IMR-90 (cell line): Measurements from ENCODE around the gene GABRP. TPM values are rescaled to one million over a fixed set of nuclear protein-coding genes. Genes with fewer than 3 reads are reported as not detected.

Experiments
- ATAC-seq: fragments of 200-7000 bp; cut with Tn5 transposase; 2 replicates; pipeline ENCODE4 v1.9.1; 2020; ENCODE audit warnings: low read depth, mild to moderate bottlenecking, moderate library complexity
- BruUV-seq: library from RNA; stranded (reverse); fragments of 400-500 nt; replicated peaks from 2 replicates; lab custom pipeline; 2021; lab: Mats Ljungman, UMichigan
- CTCF ChIA-PET: fragments of 300-600 bp; formaldehyde crosslinking; extraction: SDS; loops from one replicate; lab custom pipeline; 2021; ENCODE audit warnings: antibody characterized with exemption; lab: Yijun Ruan, JAX
- POLR2A ChIA-PET: fragments of 300-600 bp; sonication (Branson Sonifier 250); formaldehyde crosslinking; loops from one replicate; lab custom pipeline; 2022; ENCODE audit warnings: antibody characterized with exemption; ENCODE audit not compliant: unreplicated experiment; lab: Charles Lee
- DNase-seq: peaks from one replicate; pipeline ENCODE4 v3.0.0; 2013
- H2AFZ ChIP-seq: replicated peaks from 2 replicates; pipeline ENCODE3; 2013; ENCODE audit warnings: low read length, mild to moderate bottlenecking; ENCODE audit not compliant: poor library complexity
- H2AK5ac ChIP-seq: 2 replicates; pipeline ENCODE4 v1.6.1; 2013; ENCODE audit warnings: low read depth, low read length, inconsistent platforms
- H2AK9ac ChIP-seq: replicated peaks from 2 replicates; pipeline ENCODE3; 2013; ENCODE audit warnings: mild to moderate bottlenecking, low read depth, low read length, moderate library complexity; ENCODE audit not compliant: poor library complexity
- H2BK120ac ChIP-seq: 2 replicates; pipeline ENCODE4 v1.6.1; 2013; ENCODE audit warnings: low read depth, low read length, inconsistent platforms
- H2BK15ac ChIP-seq: 3 replicates; pipeline ENCODE4 v1.6.1; 2013; ENCODE audit warnings: low read depth, low read length, inconsistent platforms
- H2BK20ac ChIP-seq: 2 replicates; pipeline ENCODE4 v1.6.1; 2013; ENCODE audit warnings: low read depth, mild to moderate bottlenecking, inconsistent platforms, low read length, moderate library complexity
- H2BK5ac ChIP-seq: 2 replicates; pipeline ENCODE4 v1.6.1; 2013; ENCODE audit warnings: mild to moderate bottlenecking, low read depth, low read length, inconsistent platforms; ENCODE audit not compliant: poor library complexity, severe bottlenecking
- H3K14ac ChIP-seq: replicated peaks from 2 replicates; pipeline ENCODE4 v1.6.1; 2013; ENCODE audit warnings: low read depth, low read length, inconsistent platforms
- H3K18ac ChIP-seq: 2 replicates; pipeline ENCODE4 v1.6.1; 2013; ENCODE audit warnings: low read depth, low read length, control low read depth
- H3K23ac ChIP-seq: 2 replicates; pipeline ENCODE4 v1.6.1; 2013; ENCODE audit warnings: low read depth, low read length, inconsistent platforms
- H3K27ac ChIP-seq: 2 replicates; pipeline ENCODE4 v1.5.1; 2013; ENCODE audit warnings: mild to moderate bottlenecking, control low read depth, low read length; ENCODE audit not compliant: insufficient read depth
- H3K27me3 ChIP-seq: 2 replicates; pipeline ENCODE4 v1.6.1; 2013; ENCODE audit warnings: low read length; ENCODE audit not compliant: control insufficient read depth, insufficient read depth
- H3K36me3 ChIP-seq: 2 replicates; pipeline ENCODE4 v1.6.1; 2013; ENCODE audit warnings: low read length, mixed read lengths; ENCODE audit not compliant: control insufficient read depth, insufficient read depth
- H3K4ac ChIP-seq: 2 replicates; pipeline ENCODE4 v1.6.1; 2013; ENCODE audit warnings: low read depth, low read length, inconsistent platforms
- H3K4me1 ChIP-seq: 2 replicates; pipeline ENCODE4 v1.6.1; 2013; ENCODE audit warnings: low read length, mixed read lengths; ENCODE audit not compliant: control insufficient read depth, insufficient read depth
- H3K4me2 ChIP-seq: 2 replicates; pipeline ENCODE4 v1.6.1; 2013; ENCODE audit warnings: low read depth, mild to moderate bottlenecking, control low read depth, low read length, moderate library complexity
- H3K4me3 ChIP-seq: 2 replicates; pipeline ENCODE4 v1.5.1; 2013; ENCODE audit warnings: low read depth, mild to moderate bottlenecking, control low read depth, low read length, moderate library complexity; ENCODE audit not compliant: insufficient read depth
- H3K56ac ChIP-seq: 2 replicates; pipeline ENCODE4 v1.6.1; 2013; ENCODE audit warnings: low read length, inconsistent platforms; ENCODE audit not compliant: insufficient read depth; ENCODE audit errors: extremely low read depth
- H3K79me1 ChIP-seq, 2 experiments: 2 replicates each; pipeline ENCODE4 v1.6.1; 2013; ENCODE audit warnings: low read length in 2 of 2, inconsistent platforms in 1 of 2, low read depth in 1 of 2
- H3K9ac ChIP-seq: 2 replicates; pipeline ENCODE4 v1.6.1; 2013; ENCODE audit warnings: low read depth, low read length, control low read depth
- H3K9me1 ChIP-seq: 2 replicates; pipeline ENCODE4 v1.6.1; 2013; ENCODE audit warnings: low read length, inconsistent platforms; ENCODE audit not compliant: insufficient read depth
- H3K9me3 ChIP-seq: 2 replicates; pipeline ENCODE4 v1.6.1; 2013; ENCODE audit warnings: low read length; ENCODE audit not compliant: control insufficient read depth, insufficient read depth
- H4K20me1 ChIP-seq: 2 replicates; pipeline ENCODE4 v1.6.1; 2013; ENCODE audit warnings: low read length, inconsistent platforms; ENCODE audit not compliant: insufficient read depth
- H4K5ac ChIP-seq: 2 replicates; pipeline ENCODE4 v1.6.1; 2013; ENCODE audit warnings: mild to moderate bottlenecking, low read depth, low read length, control low read depth
- H4K8ac ChIP-seq, 2 experiments: 2 replicates each; pipeline ENCODE4 v1.6.1; 2013; ENCODE audit warnings: low read depth in 2 of 2, low read length in 2 of 2, control low read depth in 1 of 2, inconsistent platforms in 1 of 2
- H4K91ac ChIP-seq: 2 replicates; pipeline ENCODE4 v1.6.1; 2013; ENCODE audit warnings: low read depth, low read length, inconsistent platforms; ENCODE audit not compliant: insufficient read depth
- BHLHE40 ChIP-seq: fragments of 150-350 bp; IDR thresholded peaks from 2 replicates; pipeline ENCODE4 v1.6.1; 2016; ENCODE audit warnings: mild to moderate bottlenecking, low read depth, low read length
- CEBPB ChIP-seq: IDR thresholded peaks from 2 replicates; pipeline ENCODE4 v1.6.1; 2012; ENCODE audit warnings: low read depth, low read length, improper control_type of control experiment
- CHD1 ChIP-seq: IDR thresholded peaks from 2 replicates; pipeline ENCODE4 v1.6.1; 2012; ENCODE audit warnings: low read depth, low read length, improper control_type of control experiment
- FOS ChIP-seq: fragments of 150-350 bp; IDR thresholded peaks from 2 replicates; pipeline ENCODE4 v1.6.1; 2016; ENCODE audit warnings: low read depth, low read length
- MAFK ChIP-seq: IDR thresholded peaks from 2 replicates; pipeline ENCODE4 v1.6.1; 2012; ENCODE audit warnings: low read depth, low read length, improper control_type of control experiment
- MAZ ChIP-seq: IDR thresholded peaks from 2 replicates; pipeline ENCODE4 v1.6.1; 2012; ENCODE audit warnings: low read depth, mild to moderate bottlenecking, low read length, improper control_type of control experiment, moderate library complexity, borderline replicate concordance
- MXI1 ChIP-seq: IDR thresholded peaks from 2 replicates; pipeline ENCODE4 v1.6.1; 2012; ENCODE audit warnings: low read depth, mild to moderate bottlenecking, low read length, moderate library complexity, borderline replicate concordance
- NFE2L2 ChIP-seq: fragments of 150-350 bp; IDR thresholded peaks from 2 replicates; pipeline ENCODE4 v1.6.1; 2016; ENCODE audit warnings: low read depth, mild to moderate bottlenecking, low read length
- POLR2A ChIP-seq: IDR thresholded peaks from 2 replicates; pipeline ENCODE4 v1.6.1; 2012; ENCODE audit warnings: mild to moderate bottlenecking, low read depth, low read length
- RAD21 ChIP-seq: IDR thresholded peaks from 2 replicates; pipeline ENCODE4 v1.6.1; 2012; ENCODE audit warnings: low read length, improper control_type of control experiment
- RCOR1 ChIP-seq: IDR thresholded peaks from 2 replicates; pipeline ENCODE4 v1.6.1; 2012; ENCODE audit warnings: mild to moderate bottlenecking, low read length, improper control_type of control experiment; ENCODE audit not compliant: insufficient replicate concordance
- RFX5 ChIP-seq: IDR thresholded peaks from 2 replicates; pipeline ENCODE4 v1.8.0; 2012; ENCODE audit warnings: low read depth, mild to moderate bottlenecking, low read length, moderate library complexity
- SMC3 ChIP-seq: fragments of 150-350 bp; IDR thresholded peaks from 2 replicates; pipeline ENCODE4 v1.6.1; 2016; ENCODE audit warnings: low read depth, mild to moderate bottlenecking, antibody characterized with exemption, low read length, moderate library complexity
- WGBS, 2 experiments: methylation state at CpG; one replicate each; pipeline versions ENCODE4 v1.1.5 to v1.1.7; 2013; ENCODE audit warnings: missing lambda C conversion rate in 2 of 2; ENCODE audit not compliant: insufficient read length in 1 of 2; ENCODE audit errors: extremely low coverage in 2 of 2; 5-methylcytosine and 5-hydroxymethylcytosine counted together
- dilution Hi-C: fragments of 300-500 bp; cut with HindIII; formaldehyde crosslinking; loops from one replicate; pipeline ENCODE4 v1.14.3; 2018; ENCODE audit warnings: low sequenced_read_pairs; ENCODE audit not compliant: unreplicated experiment
- in situ Hi-C: fragments of 300-500 bp; cut with MboI; formaldehyde crosslinking; loops from 3 replicates; pipeline ENCODE4 v1.14.3; 2019; ENCODE audit warnings: low sequenced_read_pairs, inconsistent platforms, mixed read lengths
- intact Hi-C: fragments of 100-400 bp; cut with micrococcal nuclease; formaldehyde crosslinking; loops from 2 replicates; pipeline ENCODE4 v1.10.0; 2022
- polyA plus RNA-seq, 3 experiments: library from polyadenylated mRNA; depleted of rRNA; stranded (reverse); fragments of >200 nt; gene quantifications; 2 replicates each; pipeline ENCODE4 v1.2.3, GENCODE V29; 2012; ENCODE audit warnings: low replicate concordance in 1 of 3
- total RNA-seq: library from RNA; depleted of rRNA; stranded (reverse); fragments of >200 nt; gene quantifications from 2 replicates; pipeline ENCODE4 v1.2.3, GENCODE V29; 2012
- TF ChIP-seq, protein P1 (sequence below): fragments of 150-350 bp; IDR thresholded peaks from 2 replicates; pipeline ENCODE4 v1.6.1; 2017; ENCODE audit warnings: mild to moderate bottlenecking, antibody characterized with exemption, low read length, low read depth
- TF ChIP-seq, protein P2 (sequence below): fragments of 150-350 bp; IDR thresholded peaks from 2 replicates; pipeline ENCODE4 v1.6.1; 2016; ENCODE audit warnings: low read depth, mild to moderate bottlenecking, low read length, moderate library complexity, borderline replicate concordance
- TF ChIP-seq, protein P3 (sequence below): conservative IDR thresholded peaks from 2 replicates; pipeline ENCODE4 v1.5.1; 2012; ENCODE audit warnings: mild to moderate bottlenecking, low read depth, low read length, improper control_type of control experiment

Gene GABRP
- total and polyA plus RNA-seq, 2 of the 4 experiments (the other 2 are of a cell fraction): not detected

DNA sequence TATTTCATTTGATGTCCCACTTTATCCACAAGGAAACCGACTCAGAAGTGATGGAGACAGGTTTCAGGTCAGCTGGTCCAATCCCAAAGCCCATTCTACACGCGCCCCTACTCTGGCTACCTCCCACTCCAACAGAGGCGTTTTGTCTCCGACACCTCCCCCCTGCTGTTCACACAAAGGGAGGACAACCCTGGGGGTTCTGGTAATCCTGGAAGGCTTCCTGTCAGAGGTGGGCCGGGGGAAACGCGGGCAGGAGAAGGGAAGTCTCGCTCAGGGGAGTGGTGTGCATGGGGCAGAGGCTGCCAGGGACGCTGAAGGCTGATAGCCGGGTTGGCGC is 39.7 kb upstream of the GABRP start:
- dilution Hi-C loops (no loop called here), in situ Hi-C loops (no loop called here), intact Hi-C loops (loop anchor here (1.0 to 2.0 kb wide), 3 partner anchors 47 to 593 kb away; no protein-coding TSS in a partner anchor)
- Histone ChIP-seq H3K9ac (no peak overlapping the region), H4K8ac (no peak overlapping the region), H3K18ac (no peak overlapping the region), H3K14ac (no peak overlapping the region), H3K36me3 (no peaks in the 10 kb centered on the region), H2BK120ac (no peak overlapping the region), H3K4me1 (peaks cover 2% of the 10 kb centered on the region; the same call in 1 of the 2 replicates), H3K79me1 (no peaks in the 10 kb centered on the region), H3K4me2 (no peak overlapping the region), H2BK15ac (no peak overlapping the region), H2BK5ac (no peak overlapping the region), H3K4me3 (no peak overlapping the region), H3K27me3 (peaks cover 4% of the 10 kb centered on the region), H3K9me1 (no peaks in the 10 kb centered on the region), H3K9me3 (no peaks in the 10 kb centered on the region), H2AK9ac (peak overlapping the region; percentile 22), H4K91ac (no peak overlapping the region), H4K5ac (no peak overlapping the region), H4K20me1 (no peaks in the 10 kb centered on the region), H3K27ac (no peak overlapping the region), H2AFZ (no peak overlapping the region), H2BK20ac (no peak overlapping the region), H3K56ac (no peak overlapping the region), H2AK5ac (no peak overlapping the region), H3K23ac (no peak overlapping the region), H3K4ac (no peak overlapping the region)
- BruUV-seq: no TSS peak
- 3% methylated on average over 5 of the region's 12 CpGs; no CpG with 5 or more reads in 1 of the 2 experiments for WGBS, 2 experiments
- ATAC-seq: no peak
- DNase-seq: no peak
- POLR2A ChIA-PET: no interaction called here
- CTCF ChIA-PET: interaction anchor here (0.6 to 4.3 kb wide), 3 partner anchors 45 to 185 kb away, joined by 3 to 35 read pairs (median 3); no protein-coding TSS in a partner anchor
- TF ChIP-seq POLR2A (no peak), CHD1 (no peak), BHLHE40 (no peak), RAD21 (no peak), MXI1 (no peak), RCOR1 (no peak), FOS (no peak), MAZ (no peak), NFE2L2 (no peak), MAFK (no peak), CEBPB (no peak), SMC3 (no peak), RFX5 (no peak)
- TF ChIP-seq, protein P1, sequence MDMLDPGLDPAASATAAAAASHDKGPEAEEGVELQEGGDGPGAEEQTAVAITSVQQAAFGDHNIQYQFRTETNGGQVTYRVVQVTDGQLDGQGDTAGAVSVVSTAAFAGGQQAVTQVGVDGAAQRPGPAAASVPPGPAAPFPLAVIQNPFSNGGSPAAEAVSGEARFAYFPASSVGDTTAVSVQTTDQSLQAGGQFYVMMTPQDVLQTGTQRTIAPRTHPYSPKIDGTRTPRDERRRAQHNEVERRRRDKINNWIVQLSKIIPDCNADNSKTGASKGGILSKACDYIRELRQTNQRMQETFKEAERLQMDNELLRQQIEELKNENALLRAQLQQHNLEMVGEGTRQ: no peak
- TF ChIP-seq, protein P2, sequence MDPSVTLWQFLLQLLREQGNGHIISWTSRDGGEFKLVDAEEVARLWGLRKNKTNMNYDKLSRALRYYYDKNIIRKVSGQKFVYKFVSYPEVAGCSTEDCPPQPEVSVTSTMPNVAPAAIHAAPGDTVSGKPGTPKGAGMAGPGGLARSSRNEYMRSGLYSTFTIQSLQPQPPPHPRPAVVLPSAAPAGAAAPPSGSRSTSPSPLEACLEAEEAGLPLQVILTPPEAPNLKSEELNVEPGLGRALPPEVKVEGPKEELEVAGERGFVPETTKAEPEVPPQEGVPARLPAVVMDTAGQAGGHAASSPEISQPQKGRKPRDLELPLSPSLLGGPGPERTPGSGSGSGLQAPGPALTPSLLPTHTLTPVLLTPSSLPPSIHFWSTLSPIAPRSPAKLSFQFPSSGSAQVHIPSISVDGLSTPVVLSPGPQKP: no peak
- TF ChIP-seq, protein P3, sequence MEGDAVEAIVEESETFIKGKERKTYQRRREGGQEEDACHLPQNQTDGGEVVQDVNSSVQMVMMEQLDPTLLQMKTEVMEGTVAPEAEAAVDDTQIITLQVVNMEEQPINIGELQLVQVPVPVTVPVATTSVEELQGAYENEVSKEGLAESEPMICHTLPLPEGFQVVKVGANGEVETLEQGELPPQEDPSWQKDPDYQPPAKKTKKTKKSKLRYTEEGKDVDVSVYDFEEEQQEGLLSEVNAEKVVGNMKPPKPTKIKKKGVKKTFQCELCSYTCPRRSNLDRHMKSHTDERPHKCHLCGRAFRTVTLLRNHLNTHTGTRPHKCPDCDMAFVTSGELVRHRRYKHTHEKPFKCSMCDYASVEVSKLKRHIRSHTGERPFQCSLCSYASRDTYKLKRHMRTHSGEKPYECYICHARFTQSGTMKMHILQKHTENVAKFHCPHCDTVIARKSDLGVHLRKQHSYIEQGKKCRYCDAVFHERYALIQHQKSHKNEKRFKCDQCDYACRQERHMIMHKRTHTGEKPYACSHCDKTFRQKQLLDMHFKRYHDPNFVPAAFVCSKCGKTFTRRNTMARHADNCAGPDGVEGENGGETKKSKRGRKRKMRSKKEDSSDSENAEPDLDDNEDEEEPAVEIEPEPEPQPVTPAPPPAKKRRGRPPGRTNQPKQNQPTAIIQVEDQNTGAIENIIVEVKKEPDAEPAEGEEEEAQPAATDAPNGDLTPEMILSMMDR: no peak
